ENCODE data around the gene VSIG4. TPM values are rescaled to one million over a fixed set of nuclear protein-coding genes. Genes with fewer than 3 reads are reported as not detected.

The VSIG4 gene
- total RNA-seq, 3 donors from 2014 or later, result 0.19 to 0.21 (median 0.20) TPM

DNA sequence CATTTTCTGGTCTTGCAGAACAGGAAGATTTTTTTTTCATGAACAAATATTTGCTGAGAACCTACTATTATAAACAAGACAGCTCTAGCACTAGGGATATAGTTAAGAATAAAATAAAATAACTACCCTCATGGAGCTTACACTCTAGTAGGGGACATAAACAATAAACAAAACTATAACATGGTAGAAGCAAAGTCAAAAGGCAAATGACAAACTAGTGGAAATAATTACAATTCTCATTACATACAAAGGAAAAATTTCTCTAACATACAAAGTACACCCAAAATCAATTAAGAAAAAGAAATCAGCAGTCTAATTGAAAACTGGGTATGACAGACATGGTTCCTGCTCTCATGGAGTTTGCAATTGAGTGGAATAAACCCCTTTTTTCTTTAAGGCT lies 32.0 kb downstream of the VSIG4 start:
- Mint-ChIP-seq H3K9me3 (peaks cover 4% of the 10 kb centered on the region), H3K27me3 (ENCODE audit: low read depth) (no peaks in the 10 kb centered on the region), H3K36me3 (ENCODE audit: insufficient read depth) (no peaks in the 10 kb centered on the region), H3K4me3 (no peak overlapping the region), H3K4me1 (ENCODE audit: low read depth) (peaks cover 58% of the 10 kb centered on the region)
- DNase-seq (no peak), ATAC-seq (no peak)

DNA sequence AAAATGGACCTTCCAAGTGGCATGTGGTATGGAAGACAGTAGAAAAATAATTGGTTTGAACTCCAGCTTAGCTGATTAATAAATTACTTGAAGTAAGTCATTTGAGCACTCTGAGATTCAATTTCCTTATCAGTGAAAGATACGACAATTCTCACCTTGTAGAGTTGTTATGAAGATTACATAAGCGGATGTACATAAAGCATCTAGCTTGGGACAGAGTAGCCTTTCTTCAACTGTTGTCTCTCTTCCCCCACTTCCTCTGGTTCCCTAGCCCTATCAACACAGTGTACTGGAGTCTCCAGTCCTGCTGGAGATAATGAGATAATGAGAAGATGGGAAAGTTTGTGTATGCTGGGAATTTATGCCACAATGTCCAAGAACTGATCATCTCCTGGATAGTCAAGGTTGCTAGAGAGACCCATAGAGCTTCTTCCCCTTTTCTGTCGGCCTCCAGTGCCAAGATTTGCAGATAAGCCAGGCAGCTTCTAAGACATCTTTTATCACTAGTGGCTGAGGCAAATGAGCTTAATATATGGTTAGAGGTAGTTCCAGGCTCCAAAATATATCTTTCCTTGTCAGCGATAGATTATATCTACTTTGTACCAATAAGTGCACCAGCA lies 33.9 kb downstream of the VSIG4 start:
- no peak for ATAC-seq
- Mint-ChIP-seq H3K27me3 (ENCODE audit: low read depth) (no peaks in the 10 kb centered on the region), H3K4me3 (no peak overlapping the region)

DNA sequence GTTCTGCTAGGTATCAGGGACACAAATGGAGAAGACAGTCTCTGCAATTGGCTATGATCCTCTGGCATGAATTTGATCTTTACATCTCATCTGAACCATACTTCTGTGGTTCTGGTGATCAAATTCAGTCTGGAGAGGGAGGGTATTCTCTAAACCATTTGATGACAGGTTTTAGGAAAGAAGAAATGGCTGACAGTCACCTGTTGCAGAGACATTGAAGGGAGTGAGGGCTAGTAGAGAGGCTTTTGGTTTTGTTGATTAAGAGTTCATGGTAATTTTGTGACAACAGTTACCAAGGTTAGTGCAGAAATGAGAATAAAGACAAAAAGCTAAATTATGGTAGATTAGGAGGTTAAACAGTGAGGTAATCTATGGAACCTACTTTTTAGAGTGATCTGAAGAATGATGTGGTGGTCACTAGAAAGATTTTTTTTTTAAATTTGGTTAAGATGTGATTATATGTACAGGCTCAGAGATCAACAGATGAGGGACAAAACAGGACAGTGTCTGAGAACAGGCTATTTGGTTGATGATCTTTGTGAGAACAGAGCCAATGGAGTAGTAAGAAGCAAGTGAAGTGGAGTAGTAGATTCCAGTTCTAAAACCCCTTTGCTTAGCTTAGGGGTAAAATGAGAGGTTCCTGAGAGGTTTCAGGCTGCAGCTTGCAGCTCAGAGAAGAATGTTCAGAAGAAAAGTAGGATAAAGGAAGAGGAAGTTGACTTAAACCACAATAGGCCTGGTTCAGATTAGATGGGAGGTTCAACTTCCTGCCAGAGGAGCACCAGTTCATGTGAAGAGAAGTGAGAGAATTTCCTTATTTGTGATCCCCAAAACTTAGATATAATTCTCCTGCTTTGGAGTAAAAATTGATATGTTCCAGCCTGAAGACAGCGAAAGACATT lies 34.7 kb downstream of the VSIG4 start:
- Mint-ChIP-seq H3K4me3 (no peak overlapping the region), H3K9me3 (peaks cover 4% of the 10 kb centered on the region), H3K27me3 (ENCODE audit: low read depth) (no peaks in the 10 kb centered on the region), H3K36me3 (ENCODE audit: insufficient read depth) (no peaks in the 10 kb centered on the region), H3K4me1 (ENCODE audit: low read depth) (peaks cover 65% of the 10 kb centered on the region)
- DNase-seq (no peak), ATAC-seq (peak in 1 of 2 donors; percentile 43)

More for the DNA sequence above, 33.9 kb downstream of the VSIG4 start:
- Mint-ChIP-seq H3K4me1 (ENCODE audit: low read depth) (peaks cover 61% of the 10 kb centered on the region), H3K9me3 (peaks cover 4% of the 10 kb centered on the region), H3K36me3 (ENCODE audit: insufficient read depth) (no peaks in the 10 kb centered on the region)
- DNase-seq, result no peak

DNA sequence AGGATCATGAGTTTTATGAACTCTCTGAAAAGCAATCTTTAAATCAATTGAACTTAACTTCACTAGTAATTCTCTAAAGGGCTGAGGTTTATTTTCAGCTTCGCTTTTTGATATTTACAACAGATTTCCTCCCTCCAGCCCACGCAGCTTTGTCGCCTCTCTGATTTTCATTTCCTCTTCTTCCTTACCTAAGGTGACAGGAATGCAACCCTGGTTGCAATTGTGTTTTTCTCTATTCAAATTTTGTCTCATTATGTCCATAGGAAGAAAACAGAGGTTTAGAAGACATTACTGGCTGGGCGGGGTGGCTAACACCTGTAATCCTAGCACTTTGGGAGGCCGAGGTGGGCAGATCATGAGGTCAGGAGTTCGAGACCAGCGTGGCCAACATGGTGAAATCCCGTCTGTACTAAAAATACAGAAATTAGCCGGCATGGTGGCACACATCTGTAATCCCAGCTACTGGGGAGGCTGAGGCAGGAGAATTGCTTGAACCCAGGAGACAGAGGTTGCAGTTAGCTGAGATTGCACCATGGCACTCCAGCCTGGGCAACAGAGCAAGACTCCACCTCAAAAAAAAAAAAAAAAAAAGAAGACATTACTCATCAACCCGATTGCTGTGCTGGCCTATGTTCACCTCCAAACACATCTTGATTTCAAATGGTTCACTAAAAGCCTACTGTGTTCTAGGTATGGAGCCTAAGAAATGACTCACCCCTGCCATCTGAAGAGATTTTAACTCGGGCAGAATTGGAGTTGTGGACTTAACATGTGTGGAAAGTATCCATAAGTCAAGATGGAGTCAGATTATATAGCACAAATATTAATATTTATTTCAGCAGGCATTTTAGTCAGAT lies 36.8 kb downstream of the VSIG4 start:
- H3K9me3 Mint-ChIP-seq, result peaks cover 4% of the 10 kb centered on the region
- H3K27me3 Mint-ChIP-seq (ENCODE audit: low read depth), result no peaks in the 10 kb centered on the region
- H3K36me3 Mint-ChIP-seq (ENCODE audit: insufficient read depth), result no peaks in the 10 kb centered on the region
- H3K4me3 Mint-ChIP-seq, result no peak overlapping the region
- DNase-seq, result no peak
- H3K4me1 Mint-ChIP-seq (ENCODE audit: low read depth), result peaks cover 70% of the 10 kb centered on the region
- no peak for ATAC-seq

DNA sequence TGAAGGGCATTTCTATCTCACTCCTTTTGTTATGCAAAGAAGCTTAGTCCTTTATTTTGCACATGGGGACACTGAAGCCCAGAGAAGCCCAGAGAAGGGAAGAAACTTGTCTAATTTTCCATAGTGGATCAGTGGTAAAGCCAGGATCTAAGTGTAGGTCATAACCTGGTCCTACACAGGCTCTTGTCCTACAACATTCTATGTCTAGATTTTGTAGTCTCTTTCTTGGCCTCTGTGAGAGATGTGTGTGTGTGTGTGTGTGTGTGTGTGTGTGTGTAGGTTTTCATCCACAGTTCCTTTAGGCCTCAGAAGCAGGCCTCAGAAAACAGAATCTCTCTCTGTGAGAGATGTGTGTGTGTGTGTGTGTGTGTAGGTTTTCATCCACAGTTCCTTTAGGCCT lies 38.3 kb downstream of the VSIG4 start:
- no peak for ATAC-seq

DNA sequence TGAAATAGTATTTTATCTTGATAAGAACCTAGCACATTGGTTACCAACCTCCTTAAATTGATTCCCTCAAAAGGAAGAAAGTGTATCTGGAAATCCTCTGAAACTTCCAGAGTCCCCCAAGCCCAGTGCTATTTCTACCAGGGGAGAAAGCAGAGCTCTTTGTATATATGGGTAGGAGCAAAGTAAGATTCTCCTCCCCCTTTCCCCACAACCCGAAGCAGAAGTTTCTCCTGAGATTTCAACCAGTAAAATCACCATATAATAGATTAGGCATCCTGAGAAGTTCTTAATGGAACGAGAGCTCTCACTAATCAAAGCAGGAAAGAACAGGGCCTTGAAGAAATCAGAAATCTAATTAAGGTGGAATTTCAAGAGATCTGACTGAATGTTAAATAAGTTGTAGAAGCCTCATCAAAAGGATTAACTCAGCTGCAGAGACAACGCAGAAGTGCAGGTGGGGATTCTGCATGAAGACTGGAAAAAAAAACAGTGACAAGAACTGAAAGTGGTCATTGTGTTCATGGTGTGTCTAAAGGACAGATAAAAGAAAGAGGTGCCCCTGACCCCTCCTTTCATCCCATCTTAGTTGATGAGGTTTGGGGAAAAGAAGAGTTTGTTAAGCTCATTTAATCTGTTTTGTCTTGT lies 39.1 kb downstream of the VSIG4 start:
- H3K4me3 Mint-ChIP-seq, result no peak overlapping the region
- ATAC-seq, result no peak
- no peaks in the 10 kb centered on the region for H3K36me3 Mint-ChIP-seq (ENCODE audit: insufficient read depth)
- no peak for DNase-seq
- peaks cover 4% of the 10 kb centered on the region for H3K9me3 Mint-ChIP-seq
- no peaks in the 10 kb centered on the region for H3K27me3 Mint-ChIP-seq (ENCODE audit: low read depth)
- peaks cover 57% of the 10 kb centered on the region for H3K4me1 Mint-ChIP-seq (ENCODE audit: low read depth)

More for the DNA sequence above, 38.3 kb downstream of the VSIG4 start:
- peaks cover 4% of the 10 kb centered on the region for H3K9me3 Mint-ChIP-seq
- H3K27me3 Mint-ChIP-seq (ENCODE audit: low read depth), result no peaks in the 10 kb centered on the region
- peaks cover 64% of the 10 kb centered on the region for H3K4me1 Mint-ChIP-seq (ENCODE audit: low read depth)
- no peaks in the 10 kb centered on the region for H3K36me3 Mint-ChIP-seq (ENCODE audit: insufficient read depth)
- DNase-seq, result no peak
- no peak overlapping the region for H3K4me3 Mint-ChIP-seq

DNA sequence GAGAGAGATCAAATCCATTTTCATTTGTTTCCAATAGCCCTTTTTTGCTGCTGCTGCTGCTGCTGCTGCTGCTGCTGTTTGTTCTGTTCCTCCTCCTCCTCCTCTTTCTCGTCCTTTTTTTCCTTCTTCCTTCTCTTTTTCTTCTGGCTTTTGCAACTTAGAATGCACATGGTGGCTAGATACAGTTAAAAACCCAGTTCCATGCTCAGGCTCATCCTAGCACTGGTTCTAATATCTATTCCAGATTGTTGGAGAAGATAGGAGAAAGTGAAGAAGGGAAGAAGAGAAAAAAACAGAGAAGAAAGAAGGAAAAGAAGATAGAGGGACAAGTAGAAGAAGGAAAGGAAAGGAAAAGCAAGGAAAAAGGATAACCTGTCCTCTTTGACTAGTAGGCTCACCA lies 39.7 kb downstream of the VSIG4 start:
- Mint-ChIP-seq H3K4me3 (no peak overlapping the region), H3K36me3 (ENCODE audit: insufficient read depth) (no peaks in the 10 kb centered on the region), H3K9me3 (peaks cover 4% of the 10 kb centered on the region), H3K4me1 (ENCODE audit: low read depth) (peaks cover 52% of the 10 kb centered on the region), H3K27me3 (ENCODE audit: low read depth) (no peaks in the 10 kb centered on the region)
- ATAC-seq (no peak), DNase-seq (no peak)

DNA sequence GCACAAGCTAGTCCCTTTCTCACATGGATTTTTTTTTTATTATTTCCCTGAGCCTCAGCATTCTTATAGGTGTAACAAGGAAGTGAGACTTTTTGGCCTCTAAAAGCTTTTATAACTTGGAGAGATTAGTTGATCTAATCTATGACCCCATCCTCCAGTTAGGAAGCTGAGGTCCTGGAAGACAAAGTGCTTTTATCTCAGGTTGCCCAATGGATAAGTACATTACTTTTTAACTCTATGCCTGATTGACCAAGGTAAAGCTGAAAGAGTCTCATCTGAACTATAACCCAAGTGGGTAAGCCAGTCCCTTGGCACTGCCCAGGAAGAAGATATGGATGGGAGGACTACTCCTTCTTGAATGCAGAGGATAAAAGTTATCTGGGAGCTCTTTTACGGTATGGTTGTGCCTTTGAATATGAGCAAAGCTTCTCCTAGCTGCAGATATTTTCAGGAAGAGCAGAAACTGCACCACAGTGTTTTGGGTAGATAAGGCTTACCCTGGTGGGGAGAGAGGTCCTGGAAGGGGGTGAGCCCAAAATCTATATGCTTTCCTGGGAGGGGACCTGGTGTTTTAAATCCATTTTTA lies 40.2 kb downstream of the VSIG4 start:
- no peak overlapping the region for H3K4me3 Mint-ChIP-seq
- H3K4me1 Mint-ChIP-seq (ENCODE audit: low read depth), result peaks cover 47% of the 10 kb centered on the region
- DNase-seq (no peak), ATAC-seq (no peak)
- no peaks in the 10 kb centered on the region for H3K36me3 Mint-ChIP-seq (ENCODE audit: insufficient read depth)
- peaks cover 3% of the 10 kb centered on the region for H3K9me3 Mint-ChIP-seq
- H3K27me3 Mint-ChIP-seq (ENCODE audit: low read depth), result no peaks in the 10 kb centered on the region

DNA sequence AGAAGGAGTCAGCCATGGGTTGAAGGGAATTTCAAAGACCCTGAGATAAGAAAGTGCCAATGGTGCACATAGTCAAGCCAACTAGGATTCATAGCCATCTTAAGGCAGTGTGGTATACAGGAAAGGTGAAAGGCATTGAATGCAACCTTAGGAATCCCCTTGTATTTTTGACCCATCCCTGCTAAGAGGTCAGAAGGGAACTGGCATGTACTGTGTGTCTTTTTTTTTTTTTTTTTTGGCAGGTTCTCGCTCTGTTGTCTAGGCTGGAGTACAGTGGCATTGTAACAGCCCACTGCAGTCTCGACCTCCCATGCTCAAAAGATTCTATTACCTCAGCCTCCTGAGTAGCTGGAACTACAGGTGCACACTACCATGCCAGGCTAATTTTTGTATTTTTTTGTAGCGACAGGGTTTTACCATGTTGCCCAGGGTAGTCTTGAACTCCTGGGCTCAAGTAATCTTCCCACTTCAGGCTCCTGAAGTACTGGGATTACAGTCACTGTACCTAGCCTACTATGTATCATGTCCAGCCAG lies 40.8 kb downstream of the VSIG4 start:
- Mint-ChIP-seq H3K36me3 (ENCODE audit: insufficient read depth) (no peaks in the 10 kb centered on the region), H3K27me3 (ENCODE audit: low read depth) (no peaks in the 10 kb centered on the region), H3K4me3 (no peak overlapping the region), H3K9me3 (no peaks in the 10 kb centered on the region), H3K4me1 (ENCODE audit: low read depth) (peaks cover 47% of the 10 kb centered on the region)
- no peak for DNase-seq
- no peak for ATAC-seq

DNA sequence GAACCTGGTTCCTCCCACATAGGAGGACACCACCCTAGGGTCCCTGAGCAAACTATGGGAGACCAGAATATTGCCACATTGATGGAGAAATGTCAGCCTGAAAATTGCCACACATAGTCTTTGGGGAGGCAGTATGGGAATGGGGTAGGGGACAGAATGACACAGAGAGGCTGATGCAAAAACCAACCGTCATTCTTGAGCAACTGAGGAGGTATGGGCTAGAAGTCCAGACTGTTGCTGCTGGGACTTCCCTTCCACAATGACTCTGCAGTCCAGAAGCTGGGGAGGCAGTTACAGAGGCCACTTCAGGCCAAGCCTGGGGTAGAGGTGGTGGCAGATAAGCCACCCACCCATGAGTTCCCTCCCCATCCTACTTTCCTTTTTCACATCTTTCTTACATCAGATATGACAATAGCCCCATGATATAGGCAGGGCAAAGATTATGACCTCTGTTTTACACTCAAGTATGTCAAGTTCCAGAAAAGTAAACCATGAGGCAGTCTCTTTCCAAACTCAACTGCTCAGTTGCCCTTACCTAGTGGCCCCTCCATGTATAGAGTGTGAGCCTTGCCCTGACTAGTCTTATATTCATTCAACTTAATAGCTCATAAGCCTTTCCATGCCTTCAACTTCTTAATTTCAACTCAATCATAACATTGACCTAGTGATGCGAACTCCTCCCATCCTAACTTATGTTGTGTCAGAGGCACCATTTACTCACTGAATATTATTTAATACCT lies 41.7 kb downstream of the VSIG4 start:
- DNase-seq (no peak), ATAC-seq (no peak)
- Mint-ChIP-seq H3K36me3 (ENCODE audit: insufficient read depth) (no peaks in the 10 kb centered on the region), H3K4me3 (no peak overlapping the region), H3K4me1 (ENCODE audit: low read depth) (peaks cover 44% of the 10 kb centered on the region), H3K27me3 (ENCODE audit: low read depth) (no peaks in the 10 kb centered on the region), H3K9me3 (no peaks in the 10 kb centered on the region)

DNA sequence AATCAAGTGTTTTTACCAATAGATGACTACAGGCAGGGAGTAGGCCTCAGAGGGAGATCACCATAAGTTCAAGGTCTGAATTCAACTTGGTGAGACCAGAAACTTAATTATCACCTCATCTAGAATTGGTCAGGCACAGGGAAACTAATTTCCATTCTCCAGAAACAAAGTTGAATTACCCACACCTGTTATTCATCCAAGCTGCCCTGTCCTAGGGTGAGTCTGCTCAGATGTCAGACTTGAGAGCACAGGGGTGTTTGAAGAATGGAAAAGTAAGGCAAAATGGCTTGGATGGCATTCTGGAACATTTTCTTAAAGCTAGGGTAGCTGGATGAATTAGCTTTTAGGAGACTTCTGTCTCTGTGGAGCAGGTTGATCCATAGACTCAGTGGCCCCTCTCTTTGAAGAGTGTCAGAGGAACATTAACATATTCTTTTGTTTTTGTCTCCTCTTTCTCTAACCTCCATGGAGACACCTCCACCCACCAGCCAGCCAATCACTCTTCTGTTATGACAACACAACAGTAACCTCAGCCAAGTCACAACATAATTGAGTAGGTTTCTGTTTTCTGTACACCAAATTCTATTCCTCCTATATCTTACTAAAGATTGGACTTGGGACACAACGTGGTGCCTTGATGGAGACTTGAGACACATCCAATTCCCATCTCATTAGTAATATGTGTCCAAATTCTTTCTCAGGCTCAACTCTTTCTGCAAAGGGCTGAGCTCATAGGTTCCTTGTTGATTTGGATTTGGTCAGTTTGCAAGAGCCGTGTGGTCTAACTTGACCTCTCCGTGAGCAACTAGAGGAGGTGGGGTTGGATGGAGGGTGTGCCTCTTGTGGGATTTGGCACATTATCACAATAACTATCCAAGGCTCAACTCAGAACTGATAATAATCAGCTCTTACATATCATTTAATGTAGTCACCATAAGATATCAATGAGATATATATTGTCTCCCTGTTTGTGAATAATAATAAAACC lies 45.1 kb downstream of the VSIG4 start:
- Mint-ChIP-seq H3K27me3 (ENCODE audit: low read depth) (no peaks in the 10 kb centered on the region), H3K36me3 (ENCODE audit: insufficient read depth) (no peaks in the 10 kb centered on the region), H3K4me3 (no peak overlapping the region), H3K4me1 (ENCODE audit: low read depth) (peaks cover 16% of the 10 kb centered on the region), H3K9me3 (no peaks in the 10 kb centered on the region)
- peak; percentile 53 to 62 for ATAC-seq
- no peak for DNase-seq

DNA sequence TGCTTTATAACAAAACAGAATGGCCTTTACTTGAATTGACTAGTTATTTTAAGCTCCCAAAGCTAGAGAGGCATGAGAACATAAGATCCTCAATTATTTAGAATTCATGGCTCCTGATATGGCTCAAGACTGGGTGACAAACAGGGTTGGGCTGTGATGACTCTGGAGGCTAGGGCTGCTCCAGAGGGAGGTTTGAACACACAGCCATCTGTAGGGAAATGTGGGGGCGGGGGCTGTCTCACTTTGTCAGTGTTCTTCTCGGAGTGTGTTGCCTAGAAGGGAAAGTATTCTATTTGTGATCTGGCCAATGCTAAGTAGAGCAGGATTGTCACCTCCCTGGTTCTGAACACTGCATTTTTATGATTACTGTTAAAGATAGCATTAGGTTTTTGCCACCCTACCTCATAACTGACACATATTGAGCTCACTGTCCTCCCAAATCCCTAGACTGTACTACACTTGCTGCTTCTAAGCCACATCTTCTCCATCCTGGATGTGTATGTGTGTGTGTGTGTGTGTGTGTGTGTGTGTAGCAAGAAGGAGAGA lies 45.9 kb downstream of the VSIG4 start:
- DNase-seq (no peak), ATAC-seq (no peak)
- H3K9me3 Mint-ChIP-seq, result no peaks in the 10 kb centered on the region
- H3K36me3 Mint-ChIP-seq (ENCODE audit: insufficient read depth), result no peaks in the 10 kb centered on the region
- no peak overlapping the region for H3K4me3 Mint-ChIP-seq
- H3K27me3 Mint-ChIP-seq (ENCODE audit: low read depth), result no peaks in the 10 kb centered on the region
- H3K4me1 Mint-ChIP-seq (ENCODE audit: low read depth), result peaks cover 15% of the 10 kb centered on the region
